Fibroblast of lung (primary cell): Measurements from ENCODE around the gene RMND1.

Experiments
- CTCF ChIP-seq, 2 donors: IDR thresholded peaks in 1 of 2; conservative IDR thresholded peaks in 1 of 2; 1 replicate in 1 of 2; 2 replicates in 1 of 2; pipeline ENCODE4 v1.5.1; 2011 to 2012; ENCODE audit warnings: low read length in 2 of 2, control low read depth in 1 of 2, inconsistent platforms in 1 of 2, low read depth in 1 of 2, mild to moderate bottlenecking in 1 of 2
- EZH2 ChIP-seq: IDR thresholded peaks from 2 replicates; pipeline ENCODE4 v1.5.1; 2012; ENCODE audit warnings: low read length, control low read depth, mild to moderate bottlenecking; ENCODE audit errors: missing control alignments

- TF ChIP-seq EZH2 (no peak), CTCF (conservative IDR thresholded peaks at IDR 0.05 in 1 of 2, IDR thresholded peaks at IDR 0.05 in 1 of 2; ENCODE audit: low read depth in 1 of 2, low read length in 2 of 2) (no peak)
Observed at GRCh38 chr6:151490996-151491395, 39.1 kb upstream of the RMND1 start.
